Measurements from ENCODE around the gene ARHGAP27.

Gene ARHGAP27

GRCh38 chr17:45382226-45382625, 50.4 kb downstream of the ARHGAP27 start:
- DNase-seq = no peak

GRCh38 chr17:45380991-45381390, 51.7 kb downstream of the ARHGAP27 start:
- no peak for DNase-seq

- DNase-seq = no peak
Measured at GRCh38 chr17:45380046-45380765, 52.5 kb downstream of the ARHGAP27 start.

- no peak for DNase-seq
Measured at GRCh38 chr17:45377401-45377800, 55.3 kb downstream of the ARHGAP27 start.

- peak in 2 of 3 experiments; percentile 20 to 26 for DNase-seq
Measured at GRCh38 chr17:45376171-45377005, 56.3 kb downstream of the ARHGAP27 start.

GRCh38 chr17:45374501-45374900, 58.2 kb downstream of the ARHGAP27 start:
- no peak for DNase-seq

- no peak for DNase-seq
Measured at GRCh38 chr17:45372325-45372869, 60.3 kb downstream of the ARHGAP27 start.

- peak in 2 of 3 experiments; percentile 53 to 62 for DNase-seq
Measured at GRCh38 chr17:45371414-45372324, 61.0 kb downstream of the ARHGAP27 start.

GRCh38 chr17:45370949-45371413, 61.7 kb downstream of the ARHGAP27 start:
- DNase-seq = no peak

GRCh38 chr17:45369421-45369820, 63.2 kb downstream of the ARHGAP27 start:
- no peak for DNase-seq

- DNase-seq = no peak
Measured at GRCh38 chr17:45368651-45369050, 64.0 kb downstream of the ARHGAP27 start.

GRCh38 chr17:45367216-45367615, 65.5 kb downstream of the ARHGAP27 start:
- no peak for DNase-seq

- DNase-seq = no peak
Measured at GRCh38 chr17:45366691-45367090, 66.0 kb downstream of the ARHGAP27 start.

GRCh38 chr17:45366049-45366448, 66.6 kb downstream of the ARHGAP27 start:
- DNase-seq = no peak

GRCh38 chr17:45364531-45365390, 67.9 kb downstream of the ARHGAP27 start:
- DNase-seq = peak in 2 of 3 experiments; percentile 42 to 92

GRCh38 chr17:45363498-45363897, 69.2 kb downstream of the ARHGAP27 start:
- no peak for DNase-seq

- DNase-seq = no peak
Measured at GRCh38 chr17:45361976-45362375, 70.7 kb downstream of the ARHGAP27 start.

GRCh38 chr17:45361451-45361850, 71.2 kb downstream of the ARHGAP27 start:
- DNase-seq = no peak

- no peak for DNase-seq
Measured at GRCh38 chr17:45357364-45357997, 75.2 kb downstream of the ARHGAP27 start.

GRCh38 chr17:45355087-45355486, 77.6 kb downstream of the ARHGAP27 start:
- no peak for DNase-seq

GRCh38 chr17:45353043-45353442, 79.6 kb downstream of the ARHGAP27 start:
- DNase-seq = no peak

Data from NCI-H1417 (cell line).